AML-193 (cell line): ENCODE results near the gene SRRM3.
"Not testable (repeated sequence)": the region's sequence is repeated elsewhere in the genome, so short reads cannot be mapped to it uniquely, and the experiment has no call there.

ENCODE experiments used
- DNase-seq, 2 experiments: peaks; one replicate each; lab custom pipeline; 2025; lab: John Stamatoyannopoulos, UW

Gene SRRM3, protein sequence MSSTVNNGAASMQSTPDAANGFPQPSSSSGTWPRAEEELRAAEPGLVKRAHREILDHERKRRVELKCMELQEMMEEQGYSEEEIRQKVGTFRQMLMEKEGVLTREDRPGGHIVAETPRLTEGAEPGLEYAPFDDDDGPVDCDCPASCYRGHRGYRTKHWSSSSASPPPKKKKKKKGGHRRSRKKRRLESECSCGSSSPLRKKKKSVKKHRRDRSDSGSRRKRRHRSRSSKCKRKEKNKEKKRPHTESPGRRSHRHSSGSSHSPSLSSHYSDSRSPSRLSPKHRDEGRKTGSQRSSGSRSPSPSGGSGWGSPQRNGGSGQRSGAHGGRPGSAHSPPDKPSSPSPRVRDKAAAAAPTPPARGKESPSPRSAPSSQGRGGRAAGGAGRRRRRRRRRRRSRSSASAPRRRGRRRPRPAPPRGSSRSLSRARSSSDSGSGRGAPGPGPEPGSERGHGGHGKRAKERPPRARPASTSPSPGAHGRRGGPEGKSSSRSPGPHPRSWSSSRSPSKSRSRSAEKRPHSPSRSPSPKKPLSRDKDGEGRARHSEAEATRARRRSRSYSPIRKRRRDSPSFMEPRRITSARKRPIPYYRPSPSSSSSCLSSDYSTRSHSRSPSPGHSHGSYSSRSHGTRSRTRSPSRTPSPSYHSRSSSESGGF

DNA sequence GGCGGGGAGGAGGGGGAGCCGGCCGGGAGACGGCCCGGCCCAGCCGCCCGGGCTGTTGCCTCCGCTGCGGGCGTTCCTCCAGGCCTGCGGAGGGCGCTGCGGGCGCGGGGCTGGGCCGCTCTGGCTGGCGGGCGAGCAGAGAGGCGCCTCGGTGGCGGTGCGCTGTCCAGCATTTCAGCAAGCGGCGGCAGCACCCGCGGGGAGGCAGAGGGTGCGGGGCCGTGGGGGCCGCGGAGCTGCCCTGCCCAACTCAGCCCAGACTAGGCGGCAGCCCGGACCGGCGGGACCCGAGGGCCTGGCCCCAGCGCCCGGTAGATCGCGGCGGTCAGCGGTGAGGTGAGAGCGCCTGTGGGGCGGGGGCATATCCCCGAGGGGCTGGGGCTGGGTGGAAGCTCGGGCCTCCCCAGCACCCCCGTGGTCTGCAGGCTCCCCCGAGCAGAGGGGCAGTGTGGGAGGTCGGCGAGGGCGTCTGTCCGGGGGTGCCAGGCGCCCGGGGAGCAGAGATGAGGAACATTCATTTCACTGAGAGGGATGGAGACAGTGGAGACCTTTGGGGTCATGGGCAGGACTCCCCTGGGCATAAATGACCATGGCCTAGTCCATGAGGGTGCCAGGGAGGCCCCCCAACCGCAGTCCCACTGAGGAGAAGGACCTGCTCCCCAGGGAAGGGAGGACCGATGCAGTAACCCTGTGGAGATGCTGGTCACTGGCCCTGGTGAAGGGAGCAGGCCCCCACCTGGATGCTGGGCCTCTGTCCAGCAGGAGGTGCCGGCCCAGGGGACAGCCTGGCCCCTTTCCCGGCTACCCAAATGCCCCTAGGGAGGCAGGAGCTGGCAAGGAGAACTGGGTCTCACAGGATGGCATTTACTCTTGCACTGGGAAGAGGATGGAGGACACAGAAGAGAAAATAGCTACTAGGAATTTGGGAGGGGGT lies at the start of gene SRRM3:
TSS of gene SRRM3 (plus strand) at position 165 of the 934 bp plus-strand sequence. CDS start 33,171 bp downstream, outside the sequence.
- DNase-seq = no peak

DNA sequence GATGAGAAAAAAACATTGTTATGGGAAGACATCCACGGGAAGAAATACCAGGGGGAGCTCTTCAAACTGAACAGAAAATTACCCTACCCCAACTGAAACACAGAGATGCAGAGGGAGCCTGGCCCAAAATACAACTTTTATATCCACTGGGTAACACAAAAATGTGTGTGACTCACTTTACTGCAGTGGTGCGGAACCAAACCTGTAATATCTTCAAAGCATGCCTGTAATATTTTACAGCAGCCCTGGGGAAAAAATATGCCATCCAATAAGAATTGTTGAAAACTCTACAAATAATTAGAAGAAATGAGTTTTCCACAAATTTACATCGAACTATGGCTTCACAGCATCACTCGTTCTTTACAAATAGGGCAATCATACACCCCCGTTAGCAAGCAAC lies 49.8 kb upstream of the SRRM3 start:
- DNase-seq = no peak

DNA sequence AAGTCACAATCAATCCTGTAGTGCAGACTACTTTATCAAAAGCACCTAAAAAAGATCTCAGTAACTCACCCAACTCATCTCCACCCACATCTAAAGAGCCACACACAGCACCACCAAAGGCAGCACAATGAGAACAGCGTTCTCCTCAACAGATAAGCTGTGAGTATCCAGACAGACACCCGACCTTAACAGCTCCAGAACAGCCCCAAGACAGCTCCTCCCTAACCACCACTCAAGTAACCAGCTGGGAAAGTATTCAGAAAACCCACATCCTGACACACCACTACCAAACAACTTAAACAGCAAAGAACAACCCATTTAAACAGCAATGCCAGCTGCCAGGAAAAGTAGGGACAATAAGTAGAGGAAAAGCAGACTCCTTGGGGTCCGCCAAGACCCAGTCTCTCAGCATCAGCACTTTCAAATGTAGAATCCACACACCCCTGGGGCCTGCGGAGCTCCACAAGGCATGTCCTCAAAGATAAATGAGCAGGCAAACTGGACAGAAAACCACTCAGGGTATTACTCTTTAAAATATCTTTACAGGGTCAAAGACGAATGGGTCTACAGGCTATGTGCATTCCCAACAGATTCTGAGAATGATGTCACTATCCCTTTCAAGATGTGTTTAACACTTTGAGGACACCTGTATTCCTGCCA lies 48.0 kb upstream of the SRRM3 start:
- DNase-seq = not testable (repeated sequence)

DNA sequence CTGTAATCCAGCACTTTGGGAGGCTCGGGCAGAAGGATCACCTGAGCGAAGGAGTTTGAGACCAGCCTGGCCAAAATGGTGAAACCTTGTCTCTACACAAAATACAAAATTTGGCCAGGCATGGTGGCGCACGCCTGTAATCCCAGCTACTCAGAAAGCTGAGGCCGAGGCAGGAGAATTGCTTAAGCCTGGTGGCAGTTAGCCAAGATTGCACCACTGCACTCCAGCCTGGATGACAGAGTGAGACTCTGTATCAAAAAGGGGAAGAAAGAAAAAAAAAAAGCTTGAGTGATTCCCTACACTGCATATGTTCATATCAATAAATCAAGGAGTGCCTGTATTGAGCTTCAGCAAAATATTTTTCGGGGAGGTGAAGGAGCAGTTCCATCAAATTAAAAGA lies 45.8 kb upstream of the SRRM3 start:
- peak; percentile 72 to 87 for DNase-seq

DNA sequence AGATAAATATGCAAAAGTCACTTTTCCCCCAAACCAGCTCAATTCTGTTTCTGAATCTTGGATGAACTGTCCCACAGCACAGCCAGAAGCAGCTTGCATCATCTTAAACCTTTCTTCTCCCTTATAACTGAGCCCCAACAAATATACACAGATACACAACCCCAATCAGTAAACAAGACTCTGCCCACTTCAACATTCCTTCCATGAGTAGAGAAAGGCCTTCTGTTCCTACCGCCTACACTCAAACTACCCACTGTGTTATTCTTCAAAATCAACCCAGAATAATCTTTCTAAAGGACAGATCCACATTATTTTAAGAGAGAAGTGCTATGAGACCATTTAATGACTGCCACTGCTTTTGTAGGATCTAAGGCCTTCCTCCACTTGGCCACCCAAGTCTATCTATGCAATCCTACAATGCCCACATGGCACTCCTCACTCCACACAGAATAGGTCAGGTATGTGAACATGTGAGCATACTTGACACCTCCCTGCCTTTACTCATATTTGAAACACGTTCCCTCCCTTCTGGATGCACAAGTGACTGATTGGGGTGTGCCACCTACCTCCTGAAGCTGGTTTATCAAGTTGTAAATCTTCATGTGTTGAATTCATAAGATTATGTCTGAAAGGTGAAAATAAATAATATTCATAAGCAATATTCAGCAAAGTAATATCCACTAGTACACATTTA lies 44.6 kb upstream of the SRRM3 start:
- not testable (repeated sequence) for DNase-seq

DNA sequence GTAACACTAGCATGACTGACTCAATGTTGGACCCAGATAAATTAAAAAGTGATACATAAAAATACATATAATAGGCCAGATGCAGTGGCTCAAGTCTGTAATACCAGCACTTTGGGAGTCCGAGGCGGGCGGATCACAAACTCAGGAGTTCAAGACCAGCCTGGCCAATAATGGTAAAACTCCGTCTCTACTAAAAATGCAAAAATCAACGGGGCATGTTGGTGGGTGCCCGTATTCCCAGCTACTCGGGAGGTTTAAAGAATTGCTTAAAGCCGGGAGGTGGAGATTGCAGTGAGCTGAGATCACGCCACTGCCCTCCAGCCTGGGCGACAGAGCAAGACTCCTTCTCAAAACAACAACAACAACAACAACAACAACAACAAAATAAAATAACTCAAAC lies 43.3 kb upstream of the SRRM3 start:
- not testable (repeated sequence) for DNase-seq

DNA sequence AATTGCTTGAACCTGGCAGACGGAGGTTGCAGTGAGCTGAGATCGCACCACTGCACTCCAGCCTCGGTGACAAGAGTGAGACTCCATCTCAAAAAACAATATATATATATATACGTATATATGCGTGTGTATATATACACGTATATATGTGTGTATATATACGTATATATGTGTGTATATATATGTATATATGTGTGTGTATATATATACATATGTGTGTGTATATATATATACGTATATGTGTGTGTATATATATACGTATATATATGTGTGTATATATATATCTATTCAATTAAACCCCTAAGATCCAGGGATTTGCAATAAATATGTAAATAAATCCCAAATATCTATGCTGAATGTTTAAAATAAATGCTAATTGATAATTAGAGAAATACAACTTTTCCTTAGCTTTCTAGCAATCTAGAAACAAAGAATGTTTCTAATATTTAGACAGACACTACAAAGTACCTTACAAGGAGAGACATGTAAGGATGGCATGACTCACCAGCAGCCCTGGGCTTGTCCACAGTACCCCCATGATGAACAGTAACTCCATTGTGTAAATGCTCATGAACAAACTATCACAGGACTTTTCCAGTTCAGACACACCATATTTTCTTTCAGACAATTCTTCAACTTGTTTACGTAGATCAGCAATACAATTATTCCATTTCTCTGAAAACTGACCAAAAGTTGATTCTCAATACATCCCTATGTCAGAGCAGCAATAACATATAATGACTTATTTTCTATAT lies 39.1 kb upstream of the SRRM3 start:
- not testable (repeated sequence) for DNase-seq

DNA sequence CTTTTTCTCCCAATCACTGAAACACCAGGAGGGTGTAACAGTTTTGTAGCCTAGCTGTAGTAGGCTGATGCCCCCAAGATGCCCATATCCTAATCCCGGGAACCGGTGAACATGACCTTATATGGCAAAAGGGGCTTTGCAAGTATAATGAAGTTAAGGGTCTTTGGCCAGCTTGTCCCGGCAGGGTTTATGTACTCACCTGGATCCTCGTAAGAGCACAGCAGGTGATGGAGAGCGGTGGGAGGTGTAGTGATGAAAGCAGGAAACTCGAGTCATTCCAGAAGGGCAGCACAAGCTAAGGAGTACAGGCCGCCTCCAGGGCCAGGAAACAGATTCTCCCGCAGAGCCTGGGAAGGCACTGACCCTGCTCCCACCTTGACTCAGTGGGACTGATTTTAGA lies 37.9 kb upstream of the SRRM3 start:
- not testable (repeated sequence) for DNase-seq

DNA sequence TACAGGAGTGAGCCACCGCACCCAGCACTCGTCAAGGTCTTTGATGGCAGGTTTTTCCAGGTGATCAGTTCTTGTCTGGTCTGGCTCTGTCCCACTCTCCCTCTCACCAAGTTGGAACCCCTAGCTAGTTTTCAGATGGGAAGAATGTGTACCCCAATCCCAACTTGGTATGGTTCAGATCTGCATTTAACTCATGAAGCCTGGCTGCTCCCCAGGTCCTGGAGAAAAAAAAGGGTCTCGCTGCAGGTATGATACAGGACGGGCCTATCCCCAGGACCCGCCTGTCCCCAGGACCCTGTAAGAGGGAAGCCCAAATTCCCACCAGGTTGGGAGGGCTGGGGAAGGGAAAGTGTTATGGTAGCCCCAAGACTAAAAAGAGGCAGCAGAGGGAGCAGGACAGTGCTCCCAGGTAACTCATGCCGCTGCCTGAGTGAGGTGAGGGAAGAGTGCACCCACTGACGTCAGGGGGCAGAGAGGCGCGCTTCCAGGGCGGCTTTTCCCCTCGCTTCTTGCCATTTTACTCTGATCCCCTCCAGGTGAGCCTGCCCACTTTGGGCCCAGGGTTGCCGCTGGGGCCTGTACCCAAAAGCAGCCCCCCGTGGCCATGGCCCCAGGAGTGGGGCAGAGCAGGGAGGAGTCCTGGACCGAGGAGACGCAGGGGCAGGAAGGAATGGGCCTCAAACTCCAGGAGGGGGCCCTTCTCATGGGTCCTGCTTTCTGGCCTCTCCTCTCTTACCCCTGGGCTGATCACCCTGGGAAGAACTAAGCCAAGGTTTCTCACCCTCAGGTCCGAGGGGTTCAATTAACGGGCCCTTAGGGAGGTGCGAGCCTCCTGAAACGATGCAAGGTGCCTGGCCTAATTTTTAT lies 36.4 kb upstream of the SRRM3 start:
- DNase-seq = no peak

DNA sequence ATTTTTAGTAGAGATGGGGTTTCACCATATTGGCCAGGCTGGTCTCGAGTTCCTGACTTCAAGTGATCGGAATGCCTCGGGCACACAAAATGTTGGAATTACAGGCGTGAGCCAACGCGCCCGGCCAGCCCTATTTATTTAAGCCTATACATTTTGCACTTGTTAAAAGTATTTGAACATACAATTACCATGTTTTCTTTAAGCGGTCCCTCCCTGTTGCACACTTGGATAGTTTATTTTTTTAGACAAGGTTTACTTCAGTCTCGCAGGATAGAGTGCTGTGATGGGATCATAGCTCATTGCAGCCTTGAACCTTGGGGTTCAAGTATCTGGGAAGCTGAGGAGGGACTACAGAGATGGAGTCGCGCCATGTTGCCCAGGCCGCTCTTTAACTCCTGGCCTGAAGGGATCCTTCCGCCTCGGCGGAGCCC lies 35.7 kb upstream of the SRRM3 start:
- DNase-seq = no peak

DNA sequence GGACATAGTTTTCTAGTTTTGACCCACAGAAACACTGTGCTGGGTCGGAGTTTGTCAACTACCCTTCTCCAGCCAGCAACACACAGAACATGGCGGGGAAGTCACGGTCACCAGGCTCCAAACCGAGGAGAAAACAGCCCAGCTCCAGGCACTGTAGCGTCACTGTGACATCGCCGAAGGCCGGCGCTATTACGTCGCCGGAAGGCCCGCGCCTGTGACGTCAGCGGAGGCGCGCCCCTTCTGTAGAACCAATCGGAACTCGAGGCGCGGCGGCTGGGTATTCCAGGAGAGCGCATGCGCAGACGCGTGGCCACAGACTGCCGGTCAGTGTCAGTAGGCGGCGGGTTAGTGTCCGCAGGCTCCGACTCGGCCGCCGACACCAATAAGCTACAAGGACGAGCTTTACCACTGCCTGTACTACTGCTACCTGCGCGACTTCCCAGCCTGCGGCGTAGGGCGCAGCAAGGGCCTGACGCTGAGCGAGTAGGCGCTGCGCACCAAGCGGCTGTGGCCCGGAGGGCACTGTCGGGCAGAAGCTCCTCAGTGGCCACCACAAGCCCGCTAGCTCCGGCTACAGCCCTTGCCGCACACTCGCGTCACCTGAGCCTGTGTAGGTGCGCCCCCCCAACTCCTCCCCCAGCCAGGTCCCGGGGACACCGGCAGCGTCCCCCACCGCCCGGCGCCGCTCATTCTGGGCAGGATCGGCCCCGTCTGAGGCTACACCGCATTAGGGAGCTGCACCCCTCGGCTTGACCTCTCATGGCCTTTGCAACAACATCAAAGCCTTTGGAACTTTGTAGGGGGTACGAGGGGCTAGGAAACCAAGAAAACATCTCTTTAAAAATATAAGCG lies 35.1 kb upstream of the SRRM3 start:
- DNase-seq = peak; percentile 70 to 73

DNA sequence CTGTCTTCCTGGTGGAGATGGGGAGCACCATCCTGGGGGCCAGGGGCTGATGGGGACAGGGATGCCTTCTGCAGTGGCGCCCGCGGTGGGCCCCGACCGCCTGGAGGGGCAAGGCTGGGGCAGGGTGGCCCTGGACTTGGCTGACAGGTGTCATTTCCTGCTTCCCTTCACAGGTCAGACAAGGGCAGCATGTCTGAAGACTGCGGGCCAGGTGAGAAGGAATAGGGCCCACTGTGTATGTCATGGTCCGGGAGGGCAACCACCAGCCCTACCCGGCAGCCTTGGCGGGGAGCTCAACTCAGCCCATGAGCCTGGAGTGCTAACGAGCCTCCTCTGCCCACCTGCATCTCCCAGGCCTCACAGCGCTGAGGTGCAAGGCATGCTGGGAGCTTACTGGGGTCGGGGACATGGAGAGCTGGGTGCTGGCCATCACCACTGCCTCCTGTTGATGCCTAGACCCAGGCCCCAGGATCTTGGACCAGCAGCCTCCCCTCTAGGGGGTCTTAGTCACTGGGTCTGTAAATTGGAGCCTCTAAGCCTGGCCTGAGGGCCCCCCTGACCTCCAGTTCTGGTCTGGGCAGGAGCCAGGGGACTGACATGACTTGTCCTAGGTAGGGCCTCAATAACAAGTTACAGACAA lies 28.0 kb upstream of the SRRM3 start:
- no peak for DNase-seq

DNA sequence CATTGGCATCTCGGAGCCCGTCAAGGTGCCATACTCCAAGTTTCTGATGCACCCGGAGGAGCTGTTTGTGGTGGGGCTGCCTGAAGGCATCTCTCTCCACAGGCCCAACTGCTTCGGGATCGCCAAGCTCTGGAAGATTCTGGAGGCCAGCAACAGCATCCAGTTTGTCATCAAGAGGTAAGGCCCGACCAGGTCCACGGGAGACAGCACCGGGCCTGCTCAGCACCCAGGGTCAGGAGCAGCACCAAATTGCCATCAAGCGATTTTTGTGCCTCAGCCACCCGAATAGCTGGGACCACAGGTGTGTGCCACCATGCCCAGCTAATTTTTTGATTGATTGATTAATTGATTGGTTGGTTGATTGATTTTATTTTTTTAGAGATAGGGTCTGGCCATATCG lies 24.7 kb upstream of the SRRM3 start:
- not testable (repeated sequence) for DNase-seq

DNA sequence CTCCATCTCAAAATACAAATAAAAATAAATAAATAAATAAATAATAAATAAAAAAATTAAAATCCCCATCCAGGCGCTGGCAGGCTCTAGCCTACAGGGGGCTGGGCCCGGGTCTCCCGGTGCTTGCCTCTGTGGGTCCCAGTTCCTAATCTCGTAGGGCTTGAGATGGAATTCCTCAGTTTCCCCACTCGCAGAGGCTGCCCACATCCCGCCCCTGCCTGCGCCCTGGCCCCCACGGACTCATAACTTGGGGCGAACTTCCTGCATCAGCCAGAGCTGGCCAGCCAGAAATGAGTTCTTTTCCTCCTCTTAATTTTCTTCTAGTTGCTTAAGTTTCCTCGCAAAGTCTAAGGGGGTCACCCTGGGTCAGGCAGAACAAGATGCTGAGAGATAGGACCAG lies 22.0 kb upstream of the SRRM3 start:
- DNase-seq = no peak

DNA sequence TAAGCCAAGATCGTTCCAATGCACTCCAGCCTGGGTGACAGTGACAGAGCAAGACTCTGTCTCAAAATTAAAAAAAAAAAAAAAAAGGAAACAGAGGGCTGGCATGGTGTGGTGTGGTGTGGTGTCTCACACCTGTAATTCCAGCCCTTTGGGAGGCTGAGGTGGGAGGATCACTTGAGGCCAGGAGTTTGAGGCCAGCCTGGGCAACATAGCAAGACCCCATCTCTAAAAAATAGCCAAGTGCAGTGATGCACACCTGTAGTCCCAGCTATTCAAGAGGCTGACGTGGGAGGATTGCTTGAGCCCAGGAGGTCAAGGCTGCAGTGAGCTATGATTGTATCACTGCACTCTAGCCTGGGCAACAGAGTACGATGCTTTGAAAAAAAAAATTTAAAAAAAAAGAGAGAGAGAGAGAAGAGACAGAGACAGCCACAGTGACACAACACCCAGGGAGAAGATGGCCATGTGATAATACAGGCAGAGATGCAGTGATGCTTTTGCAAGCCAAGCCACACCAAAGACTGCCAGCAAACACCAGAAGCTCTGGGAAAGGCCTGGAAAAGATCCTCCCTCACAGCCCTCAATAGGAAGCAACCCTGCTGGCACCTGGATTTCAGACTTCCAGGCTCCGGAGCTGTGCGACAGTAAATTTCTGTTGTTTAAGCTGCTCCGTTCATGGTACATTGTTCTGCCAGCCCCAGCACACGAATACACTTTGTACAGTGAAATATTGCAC lies 19.3 kb upstream of the SRRM3 start:
- DNase-seq = no peak

DNA sequence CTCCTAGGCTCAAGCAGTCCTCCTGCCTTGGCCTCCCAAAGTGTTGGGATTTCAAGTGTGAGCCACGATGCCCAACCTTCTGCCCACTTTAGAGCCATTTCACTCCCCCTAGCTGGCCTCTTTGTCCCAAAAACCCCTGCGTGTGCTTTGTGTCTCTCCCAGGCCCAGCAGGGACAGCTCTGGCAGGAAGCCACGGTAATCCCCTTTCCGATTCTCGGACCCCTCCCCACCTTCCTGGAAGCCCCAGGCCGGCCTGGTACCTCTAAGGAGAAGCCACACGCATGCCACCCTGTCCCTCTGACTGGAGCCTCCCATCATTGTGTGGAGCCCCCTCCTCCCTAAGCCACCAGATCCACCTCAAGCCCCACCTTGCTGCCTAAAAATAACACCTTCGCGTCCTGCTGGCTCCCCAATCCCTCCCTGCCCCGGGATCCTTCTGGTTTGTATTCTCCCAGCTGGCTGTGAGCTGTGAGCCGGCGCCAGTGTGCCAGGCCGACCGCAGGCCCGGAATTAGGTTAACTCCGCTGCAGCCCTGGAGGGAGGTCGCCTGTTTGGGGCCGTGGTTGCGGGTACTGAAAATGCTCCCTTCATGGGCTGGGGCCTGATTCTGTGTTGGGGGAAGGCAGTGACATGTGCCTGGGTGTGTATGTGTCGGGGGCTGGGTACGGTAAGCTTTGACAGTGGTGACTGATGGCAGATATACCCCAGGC lies 16.4 kb upstream of the SRRM3 start:
- no peak for DNase-seq

DNA sequence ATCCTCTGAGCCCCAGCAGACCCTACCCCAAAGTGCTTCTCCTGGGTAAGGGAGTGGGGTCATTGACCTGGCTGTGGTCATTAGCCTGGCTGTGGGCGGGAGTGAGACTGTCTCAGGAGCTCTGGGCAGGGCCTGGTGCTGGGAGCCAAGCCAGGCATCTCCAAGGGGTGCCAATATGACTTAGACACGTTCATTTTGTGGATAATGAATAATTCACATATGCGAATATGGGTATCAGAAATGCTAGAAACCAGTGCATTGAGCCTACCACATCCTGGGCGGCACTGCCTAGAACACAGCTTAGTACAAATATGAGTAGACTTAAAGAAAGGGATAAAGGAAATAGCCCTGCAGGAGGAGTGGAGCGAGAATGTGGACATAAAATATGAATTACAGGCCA lies 14.4 kb upstream of the SRRM3 start:
- DNase-seq = no peak
